ENCODE data around the gene PHOSPHO2.

PHOSPHO2 gene, protein sequence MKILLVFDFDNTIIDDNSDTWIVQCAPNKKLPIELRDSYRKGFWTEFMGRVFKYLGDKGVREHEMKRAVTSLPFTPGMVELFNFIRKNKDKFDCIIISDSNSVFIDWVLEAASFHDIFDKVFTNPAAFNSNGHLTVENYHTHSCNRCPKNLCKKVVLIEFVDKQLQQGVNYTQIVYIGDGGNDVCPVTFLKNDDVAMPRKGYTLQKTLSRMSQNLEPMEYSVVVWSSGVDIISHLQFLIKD

DNA sequence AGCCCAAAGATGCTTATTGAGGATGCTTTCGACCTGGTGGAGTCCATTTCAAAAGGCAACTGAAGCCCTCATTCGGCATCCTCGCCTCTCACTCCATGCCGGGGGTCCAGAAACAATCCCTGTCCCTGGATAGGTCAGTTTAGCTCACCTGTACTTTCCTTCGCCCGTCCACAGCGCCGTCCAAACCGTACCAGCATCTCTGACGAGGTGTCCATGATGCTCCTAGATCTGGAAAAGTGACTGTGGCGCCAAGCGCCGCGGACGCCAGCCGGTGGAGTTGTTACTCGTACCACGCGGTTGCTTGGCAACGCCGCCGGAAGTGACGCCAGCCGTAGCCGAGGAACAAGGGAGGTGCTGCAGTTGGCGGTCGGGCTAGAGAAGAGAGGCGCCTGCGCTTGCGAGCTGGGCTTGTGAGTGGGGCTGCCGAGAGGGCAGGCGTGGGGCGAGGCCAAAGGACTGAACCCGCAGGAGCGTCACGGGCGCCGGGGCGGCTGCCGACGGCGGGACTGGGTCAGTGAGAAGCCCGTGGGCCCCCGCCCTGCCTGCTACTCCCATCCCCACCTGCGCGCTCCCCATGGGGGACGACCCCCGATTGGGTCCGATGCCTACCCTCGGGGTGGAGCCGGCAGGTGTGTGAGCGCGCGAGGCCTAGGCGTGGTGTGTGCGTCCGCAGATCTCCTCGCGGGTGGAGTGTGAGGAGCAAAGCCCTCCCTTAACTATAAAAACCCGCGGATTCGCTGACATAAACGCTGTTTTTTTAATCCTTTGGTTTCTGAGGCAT lies at the start of gene PHOSPHO2, which contains the start of gene CFAP210:
Gene PHOSPHO2, plus strand, starts transcription at position 357 of the 781 bp plus-strand sequence. CDS start 6,503 bp downstream, outside the sequence.
Gene CFAP210, minus strand, starts transcription at position 293 of the 781 bp plus-strand sequence. Its CDS starts 78 bp downstream, at position 215.
- DNase-seq, result peak; percentile 96

DNA sequence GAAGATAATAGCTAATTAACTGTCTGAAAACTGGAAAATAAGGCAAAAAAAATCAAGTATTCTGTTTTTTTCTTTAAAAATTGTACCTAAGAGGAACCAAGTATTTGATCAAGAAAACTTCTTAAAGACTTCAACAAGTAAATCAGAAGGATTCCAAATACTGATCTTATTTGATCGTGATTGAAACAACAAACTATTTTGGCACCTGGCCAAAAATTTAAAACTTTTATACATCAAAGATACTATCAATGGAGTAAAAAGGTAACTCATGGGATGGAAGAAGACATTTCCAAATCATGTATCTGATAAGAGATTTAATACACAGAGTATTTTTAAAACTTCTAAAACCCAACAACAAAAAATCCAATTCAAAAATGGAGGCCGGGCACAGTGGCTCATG lies 46.8 kb upstream of the PHOSPHO2 start:
- no peak for DNase-seq

DNA sequence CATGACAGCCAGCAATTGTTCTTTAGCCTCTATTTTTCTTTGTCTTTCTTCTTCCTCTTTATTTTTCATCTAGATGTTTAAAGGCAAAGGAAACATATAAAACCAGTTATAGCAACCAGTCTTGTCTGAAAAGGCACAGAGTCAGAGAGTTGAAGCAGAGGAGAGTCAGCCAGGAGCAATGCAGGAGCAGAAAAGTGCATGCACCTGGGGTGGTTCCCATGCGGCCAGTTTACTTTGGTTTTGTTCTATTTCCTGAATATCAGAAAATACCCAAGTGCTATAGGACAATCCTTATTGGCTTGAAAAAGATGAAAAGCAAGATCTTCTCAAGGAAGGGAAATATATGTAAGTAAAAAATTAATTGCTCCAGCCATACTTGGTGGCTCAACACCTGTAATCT lies 45.0 kb upstream of the PHOSPHO2 start:
- DNase-seq, result no peak

DNA sequence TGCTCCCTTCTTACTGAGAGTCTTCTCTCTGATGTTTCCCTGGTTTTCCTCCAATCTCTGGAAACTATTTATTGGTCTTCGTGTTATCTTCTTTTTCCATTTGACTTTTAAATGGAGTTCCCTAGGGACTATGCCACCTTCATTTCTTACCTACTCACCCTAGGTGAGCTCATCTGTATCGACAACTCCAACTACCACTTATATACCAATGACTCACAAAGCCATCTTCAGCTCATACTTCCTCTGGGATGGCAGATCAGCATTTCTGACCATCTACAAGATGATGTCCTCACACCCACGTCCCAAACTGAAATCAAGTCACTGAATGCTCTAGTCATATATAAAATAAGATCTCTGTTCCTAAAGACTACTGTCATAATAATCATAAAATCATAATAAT lies 40.6 kb upstream of the PHOSPHO2 start:
- DNase-seq, result no peak

DNA sequence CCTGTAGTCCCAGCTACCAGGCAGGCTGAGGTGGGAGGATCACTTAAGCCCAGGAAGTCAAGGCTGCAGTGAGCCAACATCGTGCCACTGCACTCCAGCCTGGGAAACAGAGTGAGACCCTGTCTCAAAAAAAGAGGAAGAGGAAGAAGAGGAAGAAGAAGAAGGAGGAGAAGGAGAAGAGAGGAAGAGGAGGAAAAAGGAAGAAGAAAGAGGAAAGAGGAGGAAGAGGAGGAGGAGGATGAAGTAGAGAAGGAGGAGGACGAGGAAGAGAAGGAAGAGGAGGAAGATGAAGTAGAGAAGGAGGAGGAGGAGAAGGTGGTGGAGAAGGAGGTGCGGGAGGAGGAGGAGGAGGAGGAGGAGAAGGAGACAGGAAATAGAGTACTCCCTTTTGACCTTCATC lies 38.1 kb upstream of the PHOSPHO2 start:
- no peak for DNase-seq

DNA sequence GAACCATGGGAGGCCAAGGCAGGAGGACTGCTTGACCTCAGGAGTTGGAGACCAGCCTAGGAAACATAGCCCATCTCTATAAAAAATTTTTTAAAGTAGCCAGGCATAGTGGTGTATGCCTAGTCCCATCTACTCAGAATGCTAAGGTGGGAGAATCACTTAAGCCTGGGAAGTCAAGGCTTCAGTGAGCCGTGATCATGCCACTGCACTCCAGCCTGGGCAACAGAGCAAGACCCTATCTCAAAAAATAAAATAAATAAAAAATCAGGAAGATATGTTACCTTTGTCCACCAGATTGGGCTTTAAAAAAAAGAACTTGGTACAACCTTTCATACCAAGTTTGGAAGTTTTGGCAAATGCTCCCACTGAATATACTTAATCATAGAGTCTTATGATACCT lies 35.4 kb upstream of the PHOSPHO2 start:
- DNase-seq, result no peak

DNA sequence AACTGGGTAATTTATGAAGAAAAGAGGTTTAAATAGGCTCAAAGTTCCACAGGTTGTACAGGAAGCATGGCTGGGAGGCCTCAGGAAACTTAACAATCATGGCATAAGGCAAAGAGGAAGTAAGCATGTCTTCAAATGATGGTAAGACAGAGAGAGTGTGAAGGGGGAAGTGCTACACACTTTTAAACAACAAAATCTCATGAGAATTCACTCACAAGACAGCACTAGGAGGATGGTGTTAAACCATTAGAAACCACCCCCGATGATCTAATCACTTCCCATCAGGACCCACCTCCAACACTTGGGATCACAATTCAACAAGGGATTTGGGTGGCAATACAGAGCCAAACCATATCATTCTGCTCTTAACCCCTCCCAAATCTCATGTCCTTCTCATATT lies 34.9 kb upstream of the PHOSPHO2 start:
- DNase-seq, result no peak

DNA sequence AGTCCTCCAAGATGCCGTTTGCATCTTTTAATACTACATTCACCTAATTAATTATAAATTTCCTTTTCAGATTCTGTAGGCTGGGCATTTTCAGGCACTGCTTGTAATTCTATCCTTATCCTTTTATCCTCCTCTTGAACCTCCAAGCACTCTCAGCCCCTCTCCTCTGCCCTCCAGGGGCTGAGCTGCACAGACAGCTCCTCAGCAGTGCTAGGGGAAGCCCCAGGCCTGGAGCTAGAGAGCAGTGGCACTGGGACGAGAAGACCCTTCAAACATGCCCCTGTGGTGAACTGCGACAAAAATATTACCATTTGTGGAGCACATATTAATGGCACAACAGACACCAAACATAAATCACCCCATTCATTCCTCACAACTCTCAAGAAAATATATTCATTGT lies 33.0 kb upstream of the PHOSPHO2 start:
- DNase-seq, result no peak

DNA sequence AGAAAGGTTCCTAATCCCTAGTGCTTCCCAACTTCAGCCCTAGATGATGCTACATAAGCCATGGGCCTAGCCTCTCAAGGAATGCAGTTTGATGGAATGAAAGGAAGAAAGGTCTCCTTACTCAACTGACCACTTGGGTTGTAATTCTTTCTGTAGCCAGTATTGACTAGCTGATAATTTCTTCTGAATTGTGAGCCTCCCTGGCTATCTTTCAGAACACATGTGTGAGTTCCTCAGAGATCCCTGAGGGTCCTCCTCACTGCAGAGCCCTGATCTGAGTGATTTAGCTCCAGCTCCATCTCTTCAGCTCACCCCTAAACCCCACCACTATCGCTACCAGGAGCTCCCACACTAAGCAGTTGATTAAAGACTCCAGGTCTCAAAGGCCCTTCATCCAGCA lies 31.5 kb upstream of the PHOSPHO2 start:
- no peak for DNase-seq

DNA sequence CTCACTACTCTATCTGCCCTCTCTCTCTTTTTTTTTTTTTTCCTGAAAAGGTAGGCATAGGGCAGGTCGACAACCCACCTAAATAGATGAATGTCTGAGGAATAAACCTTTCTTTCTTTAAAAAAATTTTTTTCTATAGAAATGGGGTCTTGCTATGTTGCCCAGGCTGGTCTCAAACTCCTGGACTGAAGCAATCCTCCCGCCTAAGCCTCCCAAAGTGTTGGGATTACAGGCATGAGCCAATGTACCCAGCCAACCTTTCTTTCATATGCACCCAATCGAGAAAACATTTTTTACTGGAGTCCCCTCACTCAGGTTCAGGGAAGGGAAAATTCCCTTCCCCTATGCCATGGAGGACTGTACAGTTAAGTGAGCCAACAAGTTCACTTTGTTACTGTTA lies 31.0 kb upstream of the PHOSPHO2 start:
- DNase-seq, result no peak

DNA sequence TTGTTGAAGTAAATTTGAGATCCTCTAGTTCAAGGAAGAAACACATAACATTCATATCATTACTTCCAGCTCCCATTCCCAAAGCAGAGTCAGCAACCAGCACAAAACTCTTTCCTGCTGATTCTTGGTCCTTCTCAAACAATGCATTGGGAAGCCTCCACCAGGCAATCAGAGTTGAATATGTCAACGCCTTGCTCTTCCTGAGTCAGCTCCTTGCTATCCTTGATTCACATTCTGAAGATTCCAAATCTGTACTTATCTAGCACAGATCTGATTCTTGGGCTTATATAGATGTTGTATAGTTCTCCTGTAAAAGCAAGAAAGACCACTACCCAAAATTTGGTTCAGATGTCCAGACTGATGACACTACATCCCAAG lies 29.7 kb upstream of the PHOSPHO2 start:
- peak; percentile 48 for DNase-seq

DNA sequence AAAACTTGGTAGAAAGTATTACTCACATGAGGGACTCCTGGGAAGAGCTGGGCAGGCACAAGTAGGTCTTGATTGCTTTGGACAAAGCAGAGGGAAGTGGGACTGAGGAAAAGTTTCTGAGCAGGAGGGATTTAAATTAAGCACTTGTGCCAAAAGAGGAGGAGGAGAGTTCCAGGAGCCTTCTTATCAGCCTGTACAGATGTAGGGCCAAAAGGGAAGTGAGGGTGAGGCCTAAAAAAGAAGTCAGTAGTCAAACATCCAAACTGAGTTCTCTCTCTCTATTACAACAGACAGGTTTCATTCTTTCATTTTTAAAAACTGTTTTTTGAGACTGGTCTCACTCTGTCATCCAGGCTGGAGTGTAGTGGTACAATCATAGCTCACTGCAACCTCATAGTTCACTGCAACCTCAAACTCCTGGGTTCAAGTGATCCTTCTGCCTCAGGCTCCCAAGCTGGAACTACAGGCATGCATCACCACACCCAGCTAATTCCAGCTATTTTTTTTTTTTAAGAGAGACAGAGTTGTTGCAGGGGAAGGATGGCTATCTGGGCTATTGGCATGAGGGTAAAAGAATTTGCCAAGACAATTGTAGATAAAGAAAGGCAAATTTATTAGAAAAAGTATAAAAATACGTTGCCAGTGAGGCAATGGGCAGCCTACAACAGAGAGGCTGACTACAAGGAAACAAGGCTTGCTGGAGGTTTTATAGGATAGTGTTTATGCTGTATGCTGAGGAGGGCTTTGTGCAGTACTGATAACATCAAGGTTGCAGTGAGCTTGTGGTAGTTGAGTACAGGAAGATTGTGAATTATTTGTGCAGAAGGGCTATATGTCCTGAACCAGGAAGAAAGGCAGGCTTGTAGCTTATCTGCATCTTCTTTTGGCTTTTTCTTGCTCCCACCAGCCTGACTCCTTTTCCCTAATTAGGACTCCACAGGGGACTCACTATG lies 29.0 kb upstream of the PHOSPHO2 start:
- DNase-seq, result no peak

DNA sequence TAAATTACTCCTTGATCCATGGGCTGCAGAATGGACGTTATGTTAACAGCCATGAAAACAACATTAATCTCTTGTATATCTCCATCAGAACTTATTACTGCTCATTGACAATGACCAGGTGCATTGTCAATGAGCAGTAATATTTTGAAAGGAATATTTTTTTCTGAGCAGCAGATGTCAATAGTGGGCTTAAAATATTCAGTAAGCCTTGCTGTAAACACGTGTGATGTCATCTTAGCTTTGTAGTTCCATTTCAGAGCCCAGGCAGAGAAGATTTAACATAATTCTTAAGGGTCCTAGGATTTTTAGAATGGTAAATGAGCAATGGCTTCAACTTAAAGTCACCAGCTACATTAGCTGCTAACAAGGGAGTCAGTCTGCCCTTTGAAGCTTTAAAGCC lies 26.7 kb upstream of the PHOSPHO2 start:
- no peak for DNase-seq

DNA sequence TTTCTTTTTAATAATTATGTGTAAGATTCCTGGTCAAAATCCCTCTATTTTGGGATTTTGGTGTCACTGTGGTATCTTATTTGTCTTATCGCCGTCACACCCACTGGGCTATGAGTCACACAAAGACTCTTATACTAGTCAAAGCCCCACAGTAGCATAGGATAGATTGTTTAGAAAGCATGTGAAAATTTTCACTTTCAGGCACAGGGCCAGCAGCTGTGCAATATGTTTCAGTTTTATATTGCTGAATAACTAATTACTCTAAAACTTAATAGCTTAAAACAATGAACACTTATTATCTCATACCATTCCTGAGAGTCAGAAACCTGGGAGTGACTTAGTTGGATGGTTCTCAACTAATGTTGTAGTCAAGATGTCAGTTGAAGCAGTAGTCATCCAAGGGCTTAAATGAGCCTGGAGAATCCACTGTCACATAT lies 24.0 kb upstream of the PHOSPHO2 start:
- DNase-seq, result peak; percentile 13

DNA sequence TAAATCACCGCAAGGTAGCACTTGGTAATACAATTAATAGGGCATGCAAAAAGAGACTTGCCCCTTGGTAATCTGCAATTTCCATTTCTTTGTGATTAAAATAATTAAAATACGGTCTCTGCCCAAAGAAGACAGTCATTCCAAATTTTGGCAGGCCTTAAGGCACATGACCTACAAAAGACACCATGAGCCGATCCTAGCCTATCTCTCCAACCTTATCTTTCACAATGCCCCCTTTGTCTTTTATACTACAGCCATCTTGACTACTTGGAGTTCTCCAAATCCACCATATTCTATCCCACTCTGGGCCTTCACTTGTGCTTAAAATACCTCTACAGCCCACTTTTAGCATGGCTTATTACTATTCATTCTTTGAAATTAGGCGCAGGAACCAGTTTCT lies 23.3 kb upstream of the PHOSPHO2 start:
- no peak for DNase-seq

DNA sequence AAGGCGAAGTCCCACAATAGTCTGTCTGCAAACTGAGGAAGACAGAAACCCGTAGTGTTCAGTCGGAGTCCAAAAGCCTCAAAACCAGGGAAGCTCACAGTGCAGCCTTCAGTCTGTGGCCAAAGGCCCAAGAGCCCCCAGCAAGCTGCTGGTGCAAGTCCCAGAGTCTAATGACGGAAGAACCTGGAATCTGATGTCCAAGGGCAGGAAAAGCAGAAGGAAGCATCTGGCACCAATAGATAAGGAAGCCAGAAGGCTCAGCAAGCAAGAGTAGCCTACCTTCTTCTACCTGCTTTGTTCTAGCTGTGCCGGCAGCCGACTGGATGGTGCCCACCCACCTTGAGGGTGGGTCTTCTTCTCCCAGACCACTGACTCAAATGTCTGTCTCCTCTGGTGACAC lies 21.9 kb upstream of the PHOSPHO2 start:
- no peak for DNase-seq

DNA sequence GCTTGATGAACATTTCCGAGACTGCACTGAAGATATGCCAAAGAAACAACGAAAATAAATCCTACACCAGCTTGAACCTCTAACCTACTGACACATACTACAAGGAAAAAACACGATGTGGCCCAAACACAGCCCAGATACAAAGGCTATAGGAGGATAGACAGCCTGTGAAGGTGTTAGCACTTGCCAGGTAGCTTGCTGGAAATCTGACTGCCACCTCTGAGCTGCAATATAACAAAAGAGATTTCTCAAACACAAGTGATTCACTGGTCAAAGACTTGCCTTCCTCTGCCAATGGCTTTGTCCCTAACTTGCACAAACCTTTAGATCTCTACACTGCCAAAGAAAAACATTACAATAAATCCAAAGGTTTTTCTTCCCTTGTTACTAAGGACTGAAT lies 21.2 kb upstream of the PHOSPHO2 start:
- no peak for DNase-seq

DNA sequence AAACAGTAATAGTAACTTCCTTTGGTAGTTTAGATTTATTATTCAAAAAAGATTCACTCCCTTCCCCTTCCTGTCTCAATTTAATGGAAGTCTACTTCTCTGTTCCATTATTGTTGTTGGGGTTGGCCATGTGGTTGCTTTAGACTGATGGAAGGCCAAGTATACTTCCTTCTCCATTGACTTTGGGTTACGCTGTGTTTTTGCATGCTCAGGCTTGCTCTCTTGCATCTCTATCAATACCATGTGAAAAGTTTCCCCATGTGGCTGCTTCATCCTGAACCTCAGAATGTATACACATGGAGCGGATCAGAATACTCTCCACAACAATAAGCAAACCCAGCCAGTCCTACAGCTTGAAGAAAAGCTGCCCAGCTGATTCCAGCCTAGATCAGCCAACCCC lies 20.3 kb upstream of the PHOSPHO2 start:
- no peak for DNase-seq

DNA sequence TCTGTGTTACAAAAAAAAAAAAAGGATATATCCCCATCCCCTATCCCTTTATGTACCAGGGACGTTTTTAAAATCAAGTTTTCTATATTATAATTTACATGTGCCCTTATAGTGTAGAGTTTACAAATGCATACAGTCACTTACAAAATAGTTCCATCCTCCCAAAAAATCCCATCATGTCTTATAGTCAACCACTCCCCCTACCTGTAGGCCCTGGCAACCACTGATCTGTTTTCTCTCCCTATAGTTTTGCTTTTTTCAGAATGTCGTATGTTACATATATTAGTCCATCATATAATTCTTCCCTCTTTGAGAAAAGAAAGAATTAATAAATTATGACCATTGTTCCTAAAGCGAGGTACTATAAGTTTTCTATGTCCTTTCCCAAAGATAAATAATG lies 17.9 kb upstream of the PHOSPHO2 start:
- DNase-seq, result no peak

DNA sequence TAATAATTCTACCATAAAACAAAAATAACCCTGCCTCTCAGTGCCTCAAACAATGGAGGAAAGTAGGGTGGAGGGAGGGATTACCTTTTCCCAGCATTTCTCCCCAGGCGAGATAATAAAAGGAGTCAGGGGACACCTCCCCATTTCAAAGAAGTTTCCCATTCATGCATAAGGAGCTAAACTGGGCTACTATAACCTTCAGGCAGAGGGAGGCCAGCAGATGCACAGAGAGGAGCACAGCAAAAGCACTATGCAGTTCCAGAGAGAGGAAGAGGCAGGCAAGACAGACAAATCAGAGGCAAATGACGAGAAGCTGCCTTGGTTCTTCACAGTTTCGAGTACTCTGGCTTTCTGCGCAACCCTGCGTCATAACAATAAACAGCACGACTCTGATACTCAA lies 17.4 kb upstream of the PHOSPHO2 start:
- DNase-seq, result no peak

DNA sequence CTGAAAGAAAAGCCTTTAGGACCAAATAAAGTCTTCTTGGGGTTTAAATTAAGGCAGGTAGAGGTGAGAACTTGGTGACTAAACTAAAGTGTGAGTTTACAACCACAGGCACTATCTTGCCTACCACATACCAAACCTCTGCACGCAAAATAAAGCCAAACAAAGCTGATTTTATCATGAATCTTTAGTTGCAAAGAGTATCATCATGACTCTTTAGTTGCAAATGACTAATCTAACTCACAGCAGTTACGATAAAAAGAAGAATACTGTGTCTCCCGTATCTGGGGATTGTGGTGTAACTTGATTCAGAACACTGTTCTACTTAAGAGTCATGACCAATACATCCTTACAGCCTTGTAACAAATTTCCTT lies 11.2 kb upstream of the PHOSPHO2 start:
- no peak for DNase-seq

DNA sequence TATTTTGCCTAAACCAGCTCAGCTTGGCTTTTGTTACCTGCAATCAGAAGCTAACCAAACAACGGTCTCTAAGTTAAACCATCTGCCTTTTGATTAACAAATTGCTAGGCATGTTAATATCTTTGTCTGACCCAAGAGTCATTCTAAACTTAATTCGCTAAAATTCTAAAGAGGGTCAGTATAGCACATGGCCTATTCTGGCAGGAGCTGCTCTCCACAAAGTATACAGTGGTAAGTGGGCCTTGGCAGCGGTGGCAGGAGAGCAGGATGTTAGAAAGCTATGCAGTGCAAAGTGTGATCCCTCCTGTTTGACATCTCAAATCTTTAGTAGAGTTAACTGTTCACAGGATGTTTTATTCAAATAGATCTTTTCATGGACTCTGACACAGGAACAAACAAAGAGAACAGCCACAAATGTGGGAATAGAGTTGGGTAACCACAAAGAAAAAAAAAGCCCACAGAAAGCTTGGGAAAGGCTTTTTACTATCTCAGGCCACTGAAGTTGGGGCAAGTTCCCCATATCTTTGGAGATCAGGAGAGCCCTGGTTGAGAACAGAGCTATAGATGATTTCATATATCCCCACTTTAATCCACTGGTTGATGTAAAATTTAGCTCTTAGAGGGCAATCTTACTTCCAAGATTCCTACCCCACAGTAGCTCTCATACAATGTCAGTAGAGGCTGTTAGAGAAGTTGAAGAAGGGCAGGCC lies 10.7 kb upstream of the PHOSPHO2 start:
- DNase-seq, result no peak

DNA sequence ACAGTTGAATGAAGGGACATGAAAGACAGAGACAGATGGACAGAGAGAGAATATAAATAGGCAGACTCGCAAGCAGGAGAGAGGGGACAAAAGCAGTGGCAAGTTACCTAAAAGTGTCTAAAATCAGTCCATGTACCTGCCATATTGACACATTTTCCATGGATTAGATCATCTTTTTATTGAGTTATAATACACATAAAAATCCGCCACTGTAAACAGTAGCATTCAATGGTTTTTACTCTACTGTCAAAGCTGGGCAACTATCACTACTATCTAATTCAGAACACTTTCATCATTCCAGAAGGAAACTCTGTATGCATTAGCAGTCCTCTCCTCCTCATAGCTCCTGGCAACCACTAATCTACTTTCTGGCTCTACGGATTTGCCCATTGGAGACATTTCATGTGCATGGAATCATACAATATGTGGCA lies 10.1 kb upstream of the PHOSPHO2 start:
- no peak for DNase-seq

Measured in fibroblast of upper back skin (primary cell).